Hindlimb muscle (tissue), 1 donor: ENCODE results near the gene PCARE. TPM values are rescaled to one million over a fixed set of nuclear protein-coding genes. Genes with fewer than 3 reads are reported as not detected.

ENCODE experiments used
- polyA plus RNA-seq: library from polyadenylated mRNA; unstranded; fragments of 120-200 nt; gene quantifications from one replicate; pipeline ENCODE4 v1.2.1, GENCODE V29; 2013; ENCODE audit not compliant: insufficient read length

The PCARE gene
- polyA plus RNA-seq, 1 donor: 0.28 TPM

Other genes with a start within 250 kb of the PCARE start
- 10.6 TPM for gene TRMT61B, start 204.2 kb downstream of the PCARE start, polyA plus RNA-seq
- gene WDR43, start 179.9 kb downstream of the PCARE start, polyA plus RNA-seq: 30.6 TPM
- gene TOGARAM2, start 93.2 kb downstream of the PCARE start, polyA plus RNA-seq: 0.83 TPM
- 16.6 TPM for gene CLIP4, start 40.9 kb upstream of the PCARE start, polyA plus RNA-seq